Measurements from ENCODE around the gene LRRC34. TPM values are rescaled to one million over a fixed set of nuclear protein-coding genes. Genes with fewer than 3 reads are reported as not detected.

The LRRC34 gene
- total and polyA plus RNA-seq, 12 donors: 0.66 to 4.4 (median 1.6) TPM

DNA sequence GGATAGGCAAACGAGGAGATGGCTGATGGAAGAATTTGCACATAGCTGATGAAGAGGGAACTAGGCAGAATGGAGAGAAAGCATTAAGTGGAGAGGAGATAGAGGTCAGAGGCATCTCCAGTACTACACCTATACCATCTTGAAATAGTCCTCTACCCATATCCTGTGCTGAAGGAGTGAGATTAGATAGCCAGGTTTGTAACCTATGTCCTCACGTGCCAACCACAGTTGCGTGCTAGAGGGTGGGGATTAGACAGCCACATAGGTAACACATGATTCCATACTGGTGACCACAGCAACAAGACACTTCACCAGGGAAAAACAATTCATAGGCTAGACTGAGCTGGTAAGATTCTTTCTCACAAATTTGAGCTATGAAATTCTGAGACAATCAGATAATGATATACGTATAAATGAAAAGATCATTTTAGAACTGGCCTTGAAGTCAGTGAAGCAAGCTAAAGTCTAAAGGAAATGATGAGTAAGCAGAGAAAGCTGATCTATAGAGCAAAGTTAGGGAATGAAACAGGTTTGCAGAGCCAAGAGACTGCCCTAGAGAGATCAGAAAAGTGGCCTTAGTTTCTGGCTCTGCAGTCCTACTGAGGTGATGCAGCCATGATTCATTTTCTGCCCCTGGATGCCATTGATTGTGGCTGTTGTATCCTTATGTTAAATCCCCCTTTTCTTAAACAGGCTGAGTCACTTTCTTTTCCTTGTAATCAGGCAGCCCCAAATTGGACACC is 21.8 kb downstream of the LRRC34 start:
- no peak for ATAC-seq
- WGBS, 2 donors: 89 to 90% methylated on average over 4 of the region's 4 CpGs
- Histone ChIP-seq H3K4me1 (no peaks in the 10 kb centered on the region), H3K9me3 (no peaks in the 10 kb centered on the region), H3K27ac (no peak overlapping the region), H3K36me3 (peaks cover 0 to 71% (median 22%) of the 10 kb centered on the region in 9 donors), H3K27me3 (no peaks in the 10 kb centered on the region), H3K4me3 (no peak overlapping the region)
- intact Hi-C loops (cut with DNase I): no loop called here
- TF ChIP-seq, protein P1, sequence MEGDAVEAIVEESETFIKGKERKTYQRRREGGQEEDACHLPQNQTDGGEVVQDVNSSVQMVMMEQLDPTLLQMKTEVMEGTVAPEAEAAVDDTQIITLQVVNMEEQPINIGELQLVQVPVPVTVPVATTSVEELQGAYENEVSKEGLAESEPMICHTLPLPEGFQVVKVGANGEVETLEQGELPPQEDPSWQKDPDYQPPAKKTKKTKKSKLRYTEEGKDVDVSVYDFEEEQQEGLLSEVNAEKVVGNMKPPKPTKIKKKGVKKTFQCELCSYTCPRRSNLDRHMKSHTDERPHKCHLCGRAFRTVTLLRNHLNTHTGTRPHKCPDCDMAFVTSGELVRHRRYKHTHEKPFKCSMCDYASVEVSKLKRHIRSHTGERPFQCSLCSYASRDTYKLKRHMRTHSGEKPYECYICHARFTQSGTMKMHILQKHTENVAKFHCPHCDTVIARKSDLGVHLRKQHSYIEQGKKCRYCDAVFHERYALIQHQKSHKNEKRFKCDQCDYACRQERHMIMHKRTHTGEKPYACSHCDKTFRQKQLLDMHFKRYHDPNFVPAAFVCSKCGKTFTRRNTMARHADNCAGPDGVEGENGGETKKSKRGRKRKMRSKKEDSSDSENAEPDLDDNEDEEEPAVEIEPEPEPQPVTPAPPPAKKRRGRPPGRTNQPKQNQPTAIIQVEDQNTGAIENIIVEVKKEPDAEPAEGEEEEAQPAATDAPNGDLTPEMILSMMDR (IDR thresholded peaks at IDR 0.05): no peak
- DNase-seq: no peak

DNA sequence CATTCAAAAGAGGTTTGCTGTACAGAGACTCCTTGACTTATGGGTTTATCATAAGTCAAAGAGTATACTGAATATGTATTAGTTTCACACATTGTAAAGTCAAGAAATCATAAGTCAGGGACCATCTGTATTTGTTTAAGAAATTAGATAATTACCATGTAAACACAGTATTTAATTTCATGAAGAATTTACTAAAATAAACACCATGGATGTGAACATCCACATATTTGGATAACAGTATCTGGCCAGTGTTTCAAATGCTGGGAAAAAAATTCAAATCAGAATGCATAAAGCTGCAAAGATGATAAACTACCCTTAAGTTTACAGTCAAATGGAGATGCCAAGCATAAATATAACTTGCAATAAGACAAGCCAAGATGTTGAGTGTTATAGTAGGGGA is 22.5 kb downstream of the LRRC34 start:
- H3K4me1 ChIP-seq: no peaks in the 10 kb centered on the region
- H3K36me3 ChIP-seq: peaks cover 0 to 77% (median 27%) of the 10 kb centered on the region in 9 donors
- TF ChIP-seq, protein P1 (IDR thresholded peaks at IDR 0.05): no peak
- no peak for DNase-seq
- ATAC-seq: no peak
- intact Hi-C loops (cut with DNase I): no loop called here
- no peak overlapping the region for H3K27ac ChIP-seq
- no peak overlapping the region for H3K4me3 ChIP-seq
- no peaks in the 10 kb centered on the region for H3K9me3 ChIP-seq
- H3K27me3 ChIP-seq: no peaks in the 10 kb centered on the region

DNA sequence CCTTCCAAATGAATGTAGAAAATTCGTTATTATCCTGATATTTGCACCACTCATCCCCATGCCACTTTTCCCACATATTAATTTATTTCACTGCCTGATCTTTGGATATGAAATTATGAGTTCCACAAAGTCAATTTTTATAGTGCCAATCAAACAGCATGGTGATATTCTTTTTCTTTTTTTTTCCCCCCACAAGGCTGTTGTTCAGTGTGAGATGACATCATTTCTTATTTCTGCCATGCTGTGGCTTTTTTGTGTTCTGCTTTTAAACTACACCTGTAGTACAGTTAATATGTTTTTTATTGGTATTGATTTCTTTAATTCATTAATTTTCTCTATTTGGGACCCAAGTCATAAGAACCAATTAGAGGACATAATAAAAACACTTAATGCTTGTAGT is 24.9 kb downstream of the LRRC34 start:
- no peak overlapping the region for H3K27ac ChIP-seq
- peaks cover 0 to 97% (median 45%) of the 10 kb centered on the region in 9 donors for H3K36me3 ChIP-seq
- H3K4me3 ChIP-seq: no peak overlapping the region
- H3K27me3 ChIP-seq: no peaks in the 10 kb centered on the region
- H3K9me3 ChIP-seq: no peaks in the 10 kb centered on the region
- no peak for DNase-seq
- 92 to 94% methylated on average over 1 of the region's 1 CpG for WGBS, 2 donors
- H3K4me1 ChIP-seq: peaks cover 0 to under 1% (median 0%) of the 10 kb centered on the region in 9 donors
- TF ChIP-seq, protein P1 (IDR thresholded peaks at IDR 0.05): no peak
- ATAC-seq: no peak
- intact Hi-C loops (cut with DNase I): loop anchor here in 1 of 10 donors (10.0 kb wide), 1 partner anchor 187 kb away; no protein-coding TSS in a partner anchor

DNA sequence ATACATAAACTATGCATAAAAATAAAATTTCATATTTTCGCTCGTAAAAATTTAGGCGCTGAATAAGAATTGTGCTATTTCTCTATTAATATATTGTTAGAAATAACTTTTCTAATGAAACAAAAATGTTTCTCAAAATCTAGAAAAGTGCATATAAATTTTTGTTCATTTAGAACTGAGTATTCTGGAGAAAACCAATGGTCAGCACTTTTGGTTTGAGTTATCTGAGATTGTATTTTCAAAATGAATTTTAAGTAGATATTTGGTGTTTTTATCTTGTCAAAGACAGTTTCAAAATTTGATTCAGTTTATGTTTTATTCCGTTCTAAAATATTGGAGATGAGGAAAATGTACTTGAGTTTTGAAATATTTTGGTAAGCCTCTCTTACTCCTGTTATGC is 25.6 kb downstream of the LRRC34 start:
- 97% methylated on average over 4 of the region's 4 CpGs for whole genome bisulfite sequencing, 2 donors
- peaks cover 0 to 97% (median 50%) of the 10 kb centered on the region in 9 donors for H3K36me3 ChIP-seq
- H3K9me3 ChIP-seq: no peaks in the 10 kb centered on the region
- no peak overlapping the region for H3K27ac ChIP-seq
- DNase-seq: no peak
- peaks cover 0 to 6% (median 0%) of the 10 kb centered on the region in 9 donors for H3K4me1 ChIP-seq
- H3K4me3 ChIP-seq: no peak overlapping the region
- no peaks in the 10 kb centered on the region for H3K27me3 ChIP-seq
- ATAC-seq: no peak
- intact Hi-C loops (cut with DNase I): loop anchor here in 1 of 10 donors (10.0 kb wide), 1 partner anchor 188 kb away; no protein-coding TSS in a partner anchor
- TF ChIP-seq, protein P1 (IDR thresholded peaks at IDR 0.05): no peak

Measured in heart right ventricle (tissue), 16 donors.